Osteocyte (in vitro differentiated cells): ENCODE results near the gene TMEM250. TPM values are rescaled to one million over a fixed set of nuclear protein-coding genes. Genes with fewer than 3 reads are reported as not detected.

Source experiments
- DNase-seq: peaks from one replicate; pipeline ENCODE4 v3.0.0; 2021; ENCODE audit warnings: mixed read lengths; ENCODE audit not compliant: unreplicated experiment; ENCODE audit errors: extremely low spot score
- H3K27ac Mint-ChIP-seq: one replicate; pipeline ENCODE4 v1.8.0; 2021; ENCODE audit warnings: mild to moderate bottlenecking, mixed read lengths; ENCODE audit not compliant: unreplicated experiment
- H3K27me3 Mint-ChIP-seq: one replicate; pipeline ENCODE4 v1.8.0; 2021; ENCODE audit warnings: mixed read lengths; ENCODE audit not compliant: unreplicated experiment
- H3K36me3 Mint-ChIP-seq: one replicate; pipeline ENCODE4 v1.8.0; 2021; ENCODE audit warnings: mixed read lengths; ENCODE audit not compliant: unreplicated experiment
- H3K4me1 Mint-ChIP-seq: one replicate; pipeline ENCODE4 v1.8.0; 2021; ENCODE audit warnings: mixed read lengths; ENCODE audit not compliant: unreplicated experiment
- H3K4me3 Mint-ChIP-seq: one replicate; pipeline ENCODE4 v1.8.0; 2021; ENCODE audit warnings: mild to moderate bottlenecking, moderate library complexity, mixed read lengths; ENCODE audit not compliant: unreplicated experiment
- H3K9me3 Mint-ChIP-seq: one replicate; pipeline ENCODE4 v1.8.0; 2021; ENCODE audit warnings: mixed read lengths; ENCODE audit not compliant: unreplicated experiment
- total RNA-seq: library from RNA; stranded (reverse); gene quantifications from 2 replicates; pipeline ENCODE4 v1.2.1, GENCODE V29; 2021
- TF ChIP-seq, protein P1 (sequence below): fragments of 200-600 bp; sonication (generic); IDR thresholded peaks from 2 replicates; pipeline ENCODE4 v1.5.0; 2021; ENCODE audit warnings: antibody characterized with exemption, mild to moderate bottlenecking, moderate library complexity

The TMEM250 gene
- total RNA-seq, 1 donor from 2014 or later = 34.0 TPM

DNA sequence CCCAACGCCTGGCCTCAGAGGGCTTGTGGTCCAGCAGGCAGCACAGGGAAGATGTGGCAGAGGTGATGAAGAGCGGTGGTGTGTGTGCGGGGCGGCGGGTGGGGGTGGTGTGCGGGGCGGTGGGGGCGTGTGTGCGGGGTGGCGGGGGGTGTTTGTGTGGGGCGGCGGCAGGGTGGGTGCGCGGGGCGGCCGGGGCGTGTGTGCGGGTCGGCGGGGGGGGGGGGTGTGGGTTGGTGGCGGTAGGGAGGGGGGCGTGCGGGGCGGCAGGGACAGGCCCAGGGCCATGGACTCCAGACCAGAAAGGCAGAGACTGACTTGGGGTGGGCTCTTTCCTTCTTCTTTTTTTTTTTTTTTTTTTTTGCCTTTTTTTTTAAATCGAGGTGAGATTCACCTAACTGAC lies 19.1 kb downstream of the TMEM250 start:
- no peak overlapping the region for H3K27ac Mint-ChIP-seq
- H3K4me1 Mint-ChIP-seq = peaks cover 31% of the 10 kb centered on the region
- H3K4me3 Mint-ChIP-seq = no peak overlapping the region
- no peaks in the 10 kb centered on the region for H3K27me3 Mint-ChIP-seq
- TF ChIP-seq, protein P1, sequence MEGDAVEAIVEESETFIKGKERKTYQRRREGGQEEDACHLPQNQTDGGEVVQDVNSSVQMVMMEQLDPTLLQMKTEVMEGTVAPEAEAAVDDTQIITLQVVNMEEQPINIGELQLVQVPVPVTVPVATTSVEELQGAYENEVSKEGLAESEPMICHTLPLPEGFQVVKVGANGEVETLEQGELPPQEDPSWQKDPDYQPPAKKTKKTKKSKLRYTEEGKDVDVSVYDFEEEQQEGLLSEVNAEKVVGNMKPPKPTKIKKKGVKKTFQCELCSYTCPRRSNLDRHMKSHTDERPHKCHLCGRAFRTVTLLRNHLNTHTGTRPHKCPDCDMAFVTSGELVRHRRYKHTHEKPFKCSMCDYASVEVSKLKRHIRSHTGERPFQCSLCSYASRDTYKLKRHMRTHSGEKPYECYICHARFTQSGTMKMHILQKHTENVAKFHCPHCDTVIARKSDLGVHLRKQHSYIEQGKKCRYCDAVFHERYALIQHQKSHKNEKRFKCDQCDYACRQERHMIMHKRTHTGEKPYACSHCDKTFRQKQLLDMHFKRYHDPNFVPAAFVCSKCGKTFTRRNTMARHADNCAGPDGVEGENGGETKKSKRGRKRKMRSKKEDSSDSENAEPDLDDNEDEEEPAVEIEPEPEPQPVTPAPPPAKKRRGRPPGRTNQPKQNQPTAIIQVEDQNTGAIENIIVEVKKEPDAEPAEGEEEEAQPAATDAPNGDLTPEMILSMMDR = no peak
- H3K9me3 Mint-ChIP-seq = no peaks in the 10 kb centered on the region
- no peak for DNase-seq
- no peaks in the 10 kb centered on the region for H3K36me3 Mint-ChIP-seq

DNA sequence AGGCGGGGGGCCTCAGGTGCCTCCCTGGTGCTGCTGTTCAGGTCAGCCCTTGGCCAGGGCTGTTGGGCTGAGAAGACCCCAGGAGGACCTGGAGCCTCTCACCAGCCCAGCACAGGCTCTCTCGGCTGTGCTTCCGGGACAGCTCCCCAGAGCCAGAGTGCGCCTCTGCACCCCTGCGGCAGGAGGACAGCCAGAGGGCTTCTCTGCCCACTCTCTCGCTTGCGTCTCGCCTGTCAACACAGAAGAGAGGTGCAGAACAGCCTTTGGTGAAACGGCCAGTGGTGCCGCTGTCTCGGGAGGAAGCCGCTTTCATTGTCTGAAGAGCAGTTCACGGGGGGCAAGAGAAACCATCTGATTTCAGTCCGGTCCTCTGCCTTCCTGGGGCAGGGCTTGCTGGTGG lies 19.8 kb downstream of the TMEM250 start:
- TF ChIP-seq, protein P1 = no peak
- no peaks in the 10 kb centered on the region for H3K27me3 Mint-ChIP-seq
- DNase-seq = no peak
- H3K27ac Mint-ChIP-seq = no peak overlapping the region
- no peak overlapping the region for H3K4me3 Mint-ChIP-seq
- no peaks in the 10 kb centered on the region for H3K9me3 Mint-ChIP-seq
- H3K4me1 Mint-ChIP-seq = peaks cover 24% of the 10 kb centered on the region
- H3K36me3 Mint-ChIP-seq = no peaks in the 10 kb centered on the region

DNA sequence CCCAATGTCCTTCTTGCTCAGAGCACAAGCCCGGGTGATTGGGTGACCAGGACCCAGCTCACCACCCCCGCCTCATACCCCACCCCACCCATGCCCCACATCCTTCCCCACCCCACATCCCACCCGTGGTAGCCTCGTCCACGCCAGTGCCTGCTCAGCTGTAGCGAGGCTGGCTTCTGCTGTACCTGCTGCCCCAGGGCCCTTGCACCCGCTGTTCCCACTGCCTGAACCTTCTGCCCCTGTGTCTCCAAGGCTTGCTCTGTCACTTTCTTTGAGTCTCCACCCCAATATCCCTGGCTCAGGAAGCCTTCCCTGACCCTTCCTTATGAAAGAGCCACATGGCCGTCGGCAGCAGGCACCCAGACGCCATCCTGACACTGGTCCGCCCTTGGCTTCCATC lies 20.5 kb downstream of the TMEM250 start:
- TF ChIP-seq, protein P1 = no peak
- H3K9me3 Mint-ChIP-seq = no peaks in the 10 kb centered on the region
- no peak overlapping the region for H3K4me3 Mint-ChIP-seq
- H3K27ac Mint-ChIP-seq = no peak overlapping the region
- no peaks in the 10 kb centered on the region for H3K36me3 Mint-ChIP-seq
- H3K4me1 Mint-ChIP-seq = peaks cover 25% of the 10 kb centered on the region
- DNase-seq = no peak
- H3K27me3 Mint-ChIP-seq = no peaks in the 10 kb centered on the region

DNA sequence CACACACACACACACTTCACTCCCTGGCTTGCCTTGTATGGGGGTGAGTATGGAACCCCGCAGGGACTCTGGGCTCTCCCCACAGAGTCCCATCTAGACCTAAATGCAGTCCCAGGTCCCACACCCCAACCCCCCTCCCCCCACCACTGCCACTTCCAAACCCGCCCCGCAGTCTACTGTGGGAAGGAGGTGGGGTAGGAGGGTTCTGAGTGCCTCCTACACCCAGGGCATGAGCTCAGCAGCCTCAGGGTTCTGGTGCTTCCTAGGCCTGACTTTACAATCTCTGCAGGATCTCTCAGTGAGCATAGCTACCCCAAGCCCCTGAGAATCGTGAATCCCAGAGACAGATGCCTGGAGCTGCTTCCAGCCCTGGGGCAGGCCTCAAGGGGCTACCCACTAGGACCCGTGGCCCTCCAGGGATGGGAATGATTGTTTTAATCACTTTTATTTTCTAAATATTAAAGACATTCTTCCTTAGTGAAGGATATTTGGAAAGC lies 22.1 kb downstream of the TMEM250 start:
- H3K27ac Mint-ChIP-seq = no peak overlapping the region
- TF ChIP-seq, protein P1 = no peak

DNA sequence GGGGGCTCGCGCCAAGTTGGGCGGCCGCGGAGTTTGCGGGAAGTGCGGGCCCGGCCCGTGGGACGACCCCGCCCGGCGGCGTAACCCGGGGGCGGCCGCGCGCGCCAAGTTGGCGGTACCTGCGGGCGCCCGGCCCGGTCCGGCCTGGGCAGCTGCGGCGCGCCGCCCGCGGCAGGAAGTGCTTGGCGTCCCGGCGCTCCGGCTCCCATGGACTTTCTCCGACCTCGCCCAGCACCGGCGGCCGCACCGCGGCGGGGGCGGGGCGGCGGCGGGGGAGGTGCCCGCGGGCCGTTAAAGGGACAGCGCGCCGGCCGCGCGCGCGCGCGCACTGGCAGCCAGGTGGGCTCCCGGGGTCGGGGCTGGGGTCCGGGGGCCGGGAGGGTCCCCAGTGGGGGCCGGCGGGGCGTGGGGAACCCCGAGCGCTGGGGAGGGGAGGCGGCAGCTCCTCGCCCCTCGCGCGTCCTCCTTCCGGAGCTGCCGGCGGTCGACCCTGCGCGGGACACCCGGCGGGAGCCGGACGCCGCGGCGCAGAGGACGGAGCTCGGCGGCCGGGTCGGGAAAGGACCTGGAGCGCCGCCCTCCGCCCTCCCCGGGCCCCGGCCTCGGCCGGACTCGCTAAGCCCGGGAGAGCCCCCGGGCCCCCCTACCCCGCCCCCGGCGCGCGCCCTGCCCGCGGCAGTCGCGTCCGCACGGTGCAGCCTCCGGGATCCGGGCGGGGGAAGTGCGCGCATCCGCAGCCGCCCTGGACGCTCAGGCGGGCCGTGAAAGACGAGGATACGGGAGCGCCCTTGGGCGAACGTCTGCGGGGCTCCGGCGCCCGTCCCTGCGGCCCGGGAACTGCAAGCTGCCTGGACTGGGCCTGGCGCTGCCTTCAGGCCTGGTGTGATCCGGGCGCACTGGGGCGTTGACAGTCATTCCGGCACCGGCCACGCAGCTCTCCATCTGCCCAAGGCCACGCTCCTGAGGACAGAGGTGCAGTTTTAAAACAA lies 23.3 kb downstream of the TMEM250 start, which contains the start of gene NACC2:
Gene NACC2 (minus strand): TSS at position 220 of the 989 bp plus-strand sequence. CDS start 44,768 bp downstream, outside the sequence.
- no peaks in the 10 kb centered on the region for H3K9me3 Mint-ChIP-seq
- peak within 1 kb of the TSS; percentile 70 for H3K27ac Mint-ChIP-seq
- no peak for DNase-seq

More for the DNA sequence above, 22.1 kb downstream of the TMEM250 start:
- Mint-ChIP-seq H3K36me3 (no peaks in the 10 kb centered on the region), H3K9me3 (no peaks in the 10 kb centered on the region), H3K4me1 (peaks cover 40% of the 10 kb centered on the region), H3K4me3 (peak overlapping the region; percentile 62), H3K27me3 (no peaks in the 10 kb centered on the region)
- DNase-seq = no peak

More for the DNA sequence above, 23.3 kb downstream of the TMEM250 start, which contains the start of gene NACC2:
- TF ChIP-seq, protein P1 = no peak
- H3K4me1 Mint-ChIP-seq = peaks cover 50% of the 10 kb centered on the region
- H3K36me3 Mint-ChIP-seq = no peaks in the 10 kb centered on the region
- no peaks in the 10 kb centered on the region for H3K27me3 Mint-ChIP-seq
- H3K4me3 Mint-ChIP-seq = peak within 1 kb of the TSS; percentile 77
